ENCODE data around the gene LAYN.

Gene LAYN

DNA sequence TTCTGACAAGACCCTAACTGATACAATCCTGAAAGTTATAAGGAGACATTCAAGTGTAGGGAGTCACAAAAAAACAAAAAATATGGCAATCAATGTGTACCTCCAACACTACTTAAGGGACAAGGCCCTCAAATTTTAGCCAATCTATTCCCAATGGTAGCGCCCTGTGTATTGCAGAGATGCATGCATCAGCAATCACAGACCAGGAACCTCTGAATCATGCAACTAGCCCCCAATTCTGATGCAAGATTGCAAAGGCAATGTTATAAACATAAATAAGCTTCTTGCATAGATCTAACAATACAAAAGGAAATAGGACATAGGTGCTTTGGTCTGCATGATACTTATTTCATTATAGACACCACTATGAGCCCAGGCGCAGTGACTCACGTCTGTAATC, 32.1 kb downstream of the LAYN start:
- POLR2A ChIA-PET (ENCODE audit: low non-redundant PET): no interaction called here
- CTCF ChIA-PET: interaction anchor here (0.7 kb wide), 1 partner anchor 203 kb away, joined by 4 read pairs; no protein-coding TSS in a partner anchor
- DNase-seq (ENCODE audit: low spot score): no peak
- H3K27ac ChIP-seq: no peak overlapping the region
- no peak for TF ChIP-seq CTCF (conservative IDR thresholded peaks at IDR 0.05; ENCODE audit: low read depth)

DNA sequence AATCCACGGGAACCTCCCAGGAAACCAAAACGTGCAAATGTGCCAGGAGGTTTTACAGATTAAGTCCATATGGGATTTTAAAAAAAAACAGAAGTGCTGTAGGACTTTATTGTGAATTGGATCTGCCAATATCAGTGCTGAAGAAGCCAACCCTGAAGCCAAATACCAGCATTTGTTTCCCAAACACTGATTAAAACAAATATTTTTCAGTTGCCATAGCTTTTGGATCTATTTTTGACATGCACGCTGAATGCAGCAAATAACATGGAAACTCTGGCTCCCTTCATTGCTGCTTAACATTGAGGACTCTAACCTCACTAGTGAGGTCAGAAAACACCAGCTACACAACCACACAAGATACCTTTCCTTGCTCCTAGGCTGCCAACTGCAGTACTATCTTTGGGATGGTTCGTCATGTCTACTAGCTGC, 33.3 kb downstream of the LAYN start:
- POLR2A ChIA-PET (ENCODE audit: low non-redundant PET): no interaction called here
- CTCF ChIA-PET: interaction anchor here (0.7 to 0.8 kb wide), 2 partner anchors 94 to 260 kb away, joined by 3 to 4 read pairs; no protein-coding TSS in a partner anchor
- H3K27ac ChIP-seq: no peak overlapping the region
- no peak for TF ChIP-seq CTCF (conservative IDR thresholded peaks at IDR 0.05; ENCODE audit: low read depth)
- DNase-seq (ENCODE audit: low spot score): no peak

DNA sequence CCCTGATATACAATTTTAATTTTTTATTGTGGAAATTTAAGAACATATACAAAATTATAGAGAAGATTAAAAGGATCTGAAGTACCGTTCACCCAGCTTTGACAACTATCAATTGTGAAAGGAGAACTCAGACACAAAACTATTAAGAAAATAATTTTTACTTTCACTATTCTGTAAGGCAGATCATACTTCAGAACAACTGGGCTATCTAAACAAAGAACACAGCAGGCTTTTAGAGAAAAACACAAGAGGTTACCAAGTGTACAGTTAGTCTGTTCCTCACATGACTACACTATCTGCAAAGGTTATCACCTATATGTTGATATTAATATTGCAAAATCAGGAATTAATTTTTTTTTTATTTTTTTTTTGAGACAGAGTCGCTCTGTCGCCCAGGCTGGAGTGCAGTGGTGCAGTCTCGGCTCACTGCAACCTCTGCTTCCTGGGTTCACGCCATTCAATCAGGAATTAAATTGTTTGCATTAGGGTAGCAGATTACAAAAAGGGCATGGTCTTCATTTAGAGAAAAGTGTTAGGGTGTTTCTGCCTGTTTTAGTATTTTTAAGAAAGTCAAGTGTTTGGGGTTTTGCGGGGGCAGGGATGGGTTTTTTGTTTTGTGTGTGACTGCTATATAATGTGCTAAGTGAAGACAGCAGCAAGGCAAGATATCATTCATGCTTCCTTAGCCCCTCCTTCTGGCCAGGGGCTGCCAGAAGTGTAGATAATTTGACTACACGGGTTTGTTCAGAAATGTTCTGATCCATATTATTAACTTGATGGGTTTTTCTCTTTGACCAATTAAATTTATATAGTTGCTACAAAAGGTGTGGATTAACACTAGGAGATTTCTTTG, 34.1 kb downstream of the LAYN start:
- no peak for TF ChIP-seq CTCF (conservative IDR thresholded peaks at IDR 0.05; ENCODE audit: low read depth)
- CTCF ChIA-PET: interaction anchor here (0.7 to 0.8 kb wide), 2 partner anchors 95 to 260 kb away, joined by 3 to 4 read pairs; no protein-coding TSS in a partner anchor
- H3K27ac ChIP-seq: no peak overlapping the region
- DNase-seq (ENCODE audit: low spot score): no peak
- POLR2A ChIA-PET (ENCODE audit: low non-redundant PET): no interaction called here

DNA sequence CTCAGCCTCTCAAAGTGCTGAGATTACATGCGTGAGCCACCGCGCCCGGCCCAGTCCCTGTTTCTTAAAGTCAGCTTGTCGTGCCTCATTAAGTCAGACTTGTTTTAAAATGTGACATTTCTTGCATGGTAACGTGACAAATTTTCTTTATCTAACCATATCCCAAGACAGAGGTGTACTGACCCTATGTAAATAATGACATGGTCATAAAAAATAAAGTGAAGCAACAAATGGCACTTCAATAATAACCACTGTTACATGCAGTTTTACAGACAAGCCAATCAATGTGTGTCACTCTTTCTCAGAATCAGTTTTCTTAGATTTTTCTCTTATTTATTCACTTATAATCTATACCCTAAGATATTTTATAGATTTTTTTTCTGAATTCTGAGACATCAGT, 35.2 kb downstream of the LAYN start:
- no peak for DNase-seq (ENCODE audit: low spot score)
- no peak for TF ChIP-seq CTCF (conservative IDR thresholded peaks at IDR 0.05; ENCODE audit: low read depth)
- no peak overlapping the region for H3K27ac ChIP-seq
- ChIA-PET CTCF (no interaction called here), POLR2A (ENCODE audit: low non-redundant PET) (no interaction called here)

- ChIA-PET POLR2A (ENCODE audit: low non-redundant PET) (no interaction called here), CTCF (interaction anchor here (0.7 kb wide), 1 partner anchor 34 kb away, joined by 3 read pairs; no protein-coding TSS in a partner anchor)
- no peak for TF ChIP-seq CTCF (conservative IDR thresholded peaks at IDR 0.05; ENCODE audit: low read depth)
- DNase-seq (ENCODE audit: low spot score): no peak
- H3K27ac ChIP-seq: no peak overlapping the region
These were observed 37.3 kb downstream of the LAYN start for GRCh38 chr11:111577821-111578220.

- ChIA-PET POLR2A (ENCODE audit: low non-redundant PET) (no interaction called here), CTCF (interaction anchor here (0.9 kb wide), 1 partner anchor 260 kb away, joined by 3 read pairs; no protein-coding TSS in a partner anchor)
- TF ChIP-seq CTCF (conservative IDR thresholded peaks at IDR 0.05; ENCODE audit: low read depth): no peak
- DNase-seq (ENCODE audit: low spot score): no peak
- no peak overlapping the region for H3K27ac ChIP-seq
These were observed 40.8 kb downstream of the LAYN start for GRCh38 chr11:111581341-111581740.
